Neural cell (in vitro differentiated cells): ENCODE results near the gene ACTG1. TPM values are rescaled to one million over a fixed set of nuclear protein-coding genes. Genes with fewer than 3 reads are reported as not detected.

Source experiments
- H2AFZ ChIP-seq: fragments of 200-600, 300-800 bp; sonication (generic), shearing (Covaris generic); 2 replicates; pipeline ENCODE4 v1.6.0; 2014; ENCODE audit warnings: low read depth, mild to moderate bottlenecking, antibody characterized with exemption, low read length, moderate library complexity
- H3F3A ChIP-seq: fragments of 200-600 bp; shearing (Covaris generic); 2 replicates; pipeline ENCODE4 v1.6.1; 2016; ENCODE audit warnings: mild to moderate bottlenecking, moderate library complexity, mixed read lengths, antibody characterized with exemption, low read length; ENCODE audit not compliant: insufficient read depth, poor library complexity, severe bottlenecking
- H3K27ac ChIP-seq: fragments of 200-600, 300-800 bp; sonication (generic), shearing (Covaris generic); 2 replicates; pipeline ENCODE4 v1.5.1; 2014; ENCODE audit warnings: mild to moderate bottlenecking, low read length, moderate library complexity
- H3K27me3 ChIP-seq: fragments of 300-800, 200-600 bp; sonication (generic), shearing (Covaris generic); 2 replicates; pipeline ENCODE4 v1.6.0; 2014; ENCODE audit warnings: mild to moderate bottlenecking, low read depth, low read length, moderate library complexity; ENCODE audit not compliant: insufficient read depth
- H3K36me3 ChIP-seq: fragments of 300-800, 200-600 bp; sonication (generic), shearing (Covaris generic); 2 replicates; pipeline ENCODE4 v1.5.1; 2014; ENCODE audit warnings: mild to moderate bottlenecking, antibody characterized with exemption, low read length, moderate library complexity; ENCODE audit not compliant: insufficient read depth
- H3K4me2 ChIP-seq: fragments of 300-800, 200-600 bp; sonication (generic), shearing (Covaris generic); 2 replicates; pipeline ENCODE4 v1.6.0; 2014; ENCODE audit warnings: mild to moderate bottlenecking, low read length
- H3K4me3 ChIP-seq: fragments of 300-800, 200-600 bp; sonication (generic), shearing (Covaris generic); 2 replicates; pipeline ENCODE4 v1.5.1; 2014; ENCODE audit warnings: mild to moderate bottlenecking, low read length, moderate library complexity
- H3K79me2 ChIP-seq: fragments of 200-600 bp; shearing (Covaris generic); replicated peaks from 2 replicates; pipeline ENCODE4 v1.6.0; 2014; ENCODE audit warnings: mild to moderate bottlenecking, low read length, moderate library complexity; ENCODE audit not compliant: insufficient read depth
- H3K9ac ChIP-seq: fragments of 300-800, 200-600 bp; sonication (generic), shearing (Covaris generic); 2 replicates; pipeline ENCODE4 v1.6.1; 2016; ENCODE audit warnings: mild to moderate bottlenecking, low read length, mixed read lengths
- H3K9me2 ChIP-seq: fragments of 200-600 bp; shearing (Covaris generic); 2 replicates; pipeline ENCODE4 v1.6.1; 2016; ENCODE audit warnings: mild to moderate bottlenecking, low read length, mixed read lengths; ENCODE audit not compliant: insufficient read depth
- H3K9me3 ChIP-seq: fragments of 200-600, 300-800 bp; sonication (generic), shearing (Covaris generic); 2 replicates; pipeline ENCODE4 v1.6.1; 2016; ENCODE audit warnings: mild to moderate bottlenecking, mixed run types, low read length, moderate library complexity, mixed read lengths
- H4K20me1 ChIP-seq: fragments of 200-600 bp; shearing (Covaris generic); 2 replicates; pipeline ENCODE4 v1.6.1; 2016; ENCODE audit warnings: mild to moderate bottlenecking, mixed run types; ENCODE audit not compliant: insufficient read depth
- EP300 ChIP-seq: fragments of 450-650 bp; conservative IDR thresholded peaks from 2 replicates; pipeline ENCODE4 v1.6.1; 2014; ENCODE audit warnings: antibody characterized with exemption, mild to moderate bottlenecking, moderate library complexity; ENCODE audit not compliant: poor library complexity, severe bottlenecking
- EZH2 ChIP-seq: fragments of 200-600, 300-800 bp; shearing (Covaris generic), sonication (generic); IDR thresholded peaks from 2 replicates; pipeline ENCODE4 v1.6.1; 2014; ENCODE audit warnings: antibody characterized with exemption, low read length, borderline replicate concordance, mild to moderate bottlenecking; ENCODE audit not compliant: insufficient read depth, poor library complexity, severe bottlenecking
- MXI1 ChIP-seq: fragments of 450-650 bp; conservative IDR thresholded peaks from 2 replicates; pipeline ENCODE4 v1.6.1; 2014; ENCODE audit warnings: antibody characterized with exemption, mild to moderate bottlenecking; ENCODE audit not compliant: poor library complexity, severe bottlenecking
- POLR2AphosphoS5 ChIP-seq: IDR thresholded peaks from 2 replicates; pipeline ENCODE4 v1.6.1; 2012
- RAD21 ChIP-seq: fragments of 450-650 bp; conservative IDR thresholded peaks from 2 replicates; pipeline ENCODE4 v1.6.1; 2014; ENCODE audit warnings: antibody characterized with exemption, mild to moderate bottlenecking, moderate library complexity
- SMC3 ChIP-seq: fragments of 450-650 bp; conservative IDR thresholded peaks from 2 replicates; pipeline ENCODE4 v1.6.1; 2014; ENCODE audit warnings: antibody characterized with exemption, mild to moderate bottlenecking, moderate library complexity; ENCODE audit not compliant: poor library complexity
- TAF1 ChIP-seq: IDR thresholded peaks from 2 replicates; pipeline ENCODE4 v1.6.1; 2012; ENCODE audit warnings: low read depth
- polyA plus RNA-seq: library from polyadenylated mRNA; depleted of rRNA; stranded (reverse); fragments of >200 nt; gene quantifications from 2 replicates; pipeline ENCODE4 v1.2.3, GENCODE V29; 2014
- TF ChIP-seq, protein P1 (sequence below): fragments of 450-650 bp; IDR thresholded peaks from 2 replicates; pipeline ENCODE4 v1.5.1; 2014; ENCODE audit warnings: antibody characterized with exemption, mild to moderate bottlenecking, moderate library complexity; ENCODE audit not compliant: poor library complexity, severe bottlenecking
- TF ChIP-seq, protein P2 (sequence below): IDR thresholded peaks from 2 replicates; pipeline ENCODE4 v1.6.1; 2012; ENCODE audit warnings: borderline replicate concordance

Gene ACTG1
- polyA plus RNA-seq, 1 donor from 2014 or later, result 9,187 TPM

DNA sequence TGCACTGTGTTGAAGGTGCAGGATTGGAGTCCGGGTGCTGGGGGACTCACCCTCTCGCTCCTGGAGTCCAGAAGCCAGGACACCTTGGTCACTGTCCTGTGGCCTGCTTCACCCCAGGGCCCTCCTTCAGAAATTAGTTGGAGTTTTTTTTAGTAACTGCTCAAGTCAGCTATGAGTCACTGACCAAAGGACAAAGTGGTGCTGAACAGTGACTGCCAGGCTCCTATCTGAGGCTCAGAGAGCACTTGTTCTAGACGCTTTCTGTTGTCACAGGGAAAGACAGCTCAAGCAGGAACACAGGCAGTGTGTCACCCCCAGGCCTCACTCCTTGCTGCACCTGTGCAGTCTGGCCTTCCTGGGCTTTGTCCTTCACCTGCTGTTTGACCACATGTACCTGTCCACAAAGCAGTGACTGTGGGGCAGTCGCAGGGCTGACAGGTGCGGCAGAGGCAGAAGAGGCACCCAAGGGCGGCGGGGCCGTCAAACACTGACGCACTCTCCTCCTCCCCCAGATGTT, 43.6 kb upstream of the ACTG1 start:
- H3K27ac ChIP-seq, result no peak overlapping the region

DNA sequence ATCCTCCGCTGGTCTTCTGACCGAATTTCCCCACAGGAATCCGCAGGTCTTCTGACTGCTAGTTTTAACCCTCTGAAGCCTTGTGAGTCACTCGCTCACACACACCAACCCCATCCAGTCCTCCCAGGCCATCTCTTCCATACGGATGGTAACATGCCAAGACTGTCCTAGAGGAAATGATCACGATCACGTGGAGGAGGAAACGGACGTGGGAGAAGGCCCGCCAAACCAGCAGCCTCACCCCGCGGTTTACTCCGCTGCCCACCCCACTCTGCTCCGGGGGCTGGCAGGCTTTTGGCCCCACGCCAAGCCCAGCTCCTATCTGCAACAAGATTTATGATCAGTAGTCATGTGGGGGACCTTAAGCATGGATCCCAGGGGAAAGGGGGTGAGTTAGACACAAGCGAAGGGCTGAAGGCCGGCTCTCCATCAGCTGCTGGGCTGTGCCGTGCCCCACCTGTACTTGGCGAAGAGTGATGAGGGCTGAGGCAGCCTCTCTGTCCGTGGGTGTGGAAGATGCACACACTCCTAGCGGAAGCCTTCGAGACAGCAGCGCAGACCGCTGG, 41.1 kb upstream of the ACTG1 start:
- H3K9ac ChIP-seq, result peak overlapping the region; percentile 92
- no peaks in the 10 kb centered on the region for H3F3A ChIP-seq
- peak overlapping the region; percentile 99 for H3K4me3 ChIP-seq
- no peaks in the 10 kb centered on the region for H3K9me2 ChIP-seq
- H3K36me3 ChIP-seq, result no peaks in the 10 kb centered on the region
- H3K27me3 ChIP-seq, result peaks cover 3% of the 10 kb centered on the region
- peak overlapping the region; percentile 87 for H3K4me2 ChIP-seq
- H2AFZ ChIP-seq, result no peak overlapping the region
- peaks cover 13% of the 10 kb centered on the region for H3K79me2 ChIP-seq
- peak overlapping the region; percentile 83 for H3K27ac ChIP-seq
- no peaks in the 10 kb centered on the region for H4K20me1 ChIP-seq
- no peaks in the 10 kb centered on the region for H3K9me3 ChIP-seq
- no peak for TF ChIP-seq RAD21
- no peak for TF ChIP-seq POLR2AphosphoS5
- TF ChIP-seq, protein P1, sequence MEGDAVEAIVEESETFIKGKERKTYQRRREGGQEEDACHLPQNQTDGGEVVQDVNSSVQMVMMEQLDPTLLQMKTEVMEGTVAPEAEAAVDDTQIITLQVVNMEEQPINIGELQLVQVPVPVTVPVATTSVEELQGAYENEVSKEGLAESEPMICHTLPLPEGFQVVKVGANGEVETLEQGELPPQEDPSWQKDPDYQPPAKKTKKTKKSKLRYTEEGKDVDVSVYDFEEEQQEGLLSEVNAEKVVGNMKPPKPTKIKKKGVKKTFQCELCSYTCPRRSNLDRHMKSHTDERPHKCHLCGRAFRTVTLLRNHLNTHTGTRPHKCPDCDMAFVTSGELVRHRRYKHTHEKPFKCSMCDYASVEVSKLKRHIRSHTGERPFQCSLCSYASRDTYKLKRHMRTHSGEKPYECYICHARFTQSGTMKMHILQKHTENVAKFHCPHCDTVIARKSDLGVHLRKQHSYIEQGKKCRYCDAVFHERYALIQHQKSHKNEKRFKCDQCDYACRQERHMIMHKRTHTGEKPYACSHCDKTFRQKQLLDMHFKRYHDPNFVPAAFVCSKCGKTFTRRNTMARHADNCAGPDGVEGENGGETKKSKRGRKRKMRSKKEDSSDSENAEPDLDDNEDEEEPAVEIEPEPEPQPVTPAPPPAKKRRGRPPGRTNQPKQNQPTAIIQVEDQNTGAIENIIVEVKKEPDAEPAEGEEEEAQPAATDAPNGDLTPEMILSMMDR, result no peak
- no peak for TF ChIP-seq MXI1
- no peak for TF ChIP-seq EZH2
- TF ChIP-seq SMC3, result no peak
- no peak for TF ChIP-seq EP300
- TF ChIP-seq, protein P2, sequence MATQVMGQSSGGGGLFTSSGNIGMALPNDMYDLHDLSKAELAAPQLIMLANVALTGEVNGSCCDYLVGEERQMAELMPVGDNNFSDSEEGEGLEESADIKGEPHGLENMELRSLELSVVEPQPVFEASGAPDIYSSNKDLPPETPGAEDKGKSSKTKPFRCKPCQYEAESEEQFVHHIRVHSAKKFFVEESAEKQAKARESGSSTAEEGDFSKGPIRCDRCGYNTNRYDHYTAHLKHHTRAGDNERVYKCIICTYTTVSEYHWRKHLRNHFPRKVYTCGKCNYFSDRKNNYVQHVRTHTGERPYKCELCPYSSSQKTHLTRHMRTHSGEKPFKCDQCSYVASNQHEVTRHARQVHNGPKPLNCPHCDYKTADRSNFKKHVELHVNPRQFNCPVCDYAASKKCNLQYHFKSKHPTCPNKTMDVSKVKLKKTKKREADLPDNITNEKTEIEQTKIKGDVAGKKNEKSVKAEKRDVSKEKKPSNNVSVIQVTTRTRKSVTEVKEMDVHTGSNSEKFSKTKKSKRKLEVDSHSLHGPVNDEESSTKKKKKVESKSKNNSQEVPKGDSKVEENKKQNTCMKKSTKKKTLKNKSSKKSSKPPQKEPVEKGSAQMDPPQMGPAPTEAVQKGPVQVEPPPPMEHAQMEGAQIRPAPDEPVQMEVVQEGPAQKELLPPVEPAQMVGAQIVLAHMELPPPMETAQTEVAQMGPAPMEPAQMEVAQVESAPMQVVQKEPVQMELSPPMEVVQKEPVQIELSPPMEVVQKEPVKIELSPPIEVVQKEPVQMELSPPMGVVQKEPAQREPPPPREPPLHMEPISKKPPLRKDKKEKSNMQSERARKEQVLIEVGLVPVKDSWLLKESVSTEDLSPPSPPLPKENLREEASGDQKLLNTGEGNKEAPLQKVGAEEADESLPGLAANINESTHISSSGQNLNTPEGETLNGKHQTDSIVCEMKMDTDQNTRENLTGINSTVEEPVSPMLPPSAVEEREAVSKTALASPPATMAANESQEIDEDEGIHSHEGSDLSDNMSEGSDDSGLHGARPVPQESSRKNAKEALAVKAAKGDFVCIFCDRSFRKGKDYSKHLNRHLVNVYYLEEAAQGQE, result no peak
- TF ChIP-seq TAF1, result no peak

More for the DNA sequence above, 43.6 kb upstream of the ACTG1 start:
- H3K79me2 ChIP-seq, result peaks cover 8% of the 10 kb centered on the region
- no peaks in the 10 kb centered on the region for H3K36me3 ChIP-seq
- H3K4me3 ChIP-seq, result no peak overlapping the region
- H4K20me1 ChIP-seq, result no peaks in the 10 kb centered on the region
- H3K9me3 ChIP-seq, result no peaks in the 10 kb centered on the region
- H3K9me2 ChIP-seq, result no peaks in the 10 kb centered on the region
- no peak overlapping the region for H3K9ac ChIP-seq
- peaks cover 3% of the 10 kb centered on the region for H3K27me3 ChIP-seq
- H3F3A ChIP-seq, result no peaks in the 10 kb centered on the region
- no peak overlapping the region for H2AFZ ChIP-seq
- TF ChIP-seq RAD21, result no peak
- TF ChIP-seq, protein P1, result no peak
- no peak for TF ChIP-seq EP300
- no peak for TF ChIP-seq SMC3
- TF ChIP-seq, protein P2, result no peak
- TF ChIP-seq MXI1, result no peak
- TF ChIP-seq TAF1, result no peak
- no peak overlapping the region for H3K4me2 ChIP-seq
